Tongue (tissue), 2 donors: Measurements from ENCODE around the gene PPP2R5C. TPM values are rescaled to one million over a fixed set of nuclear protein-coding genes. Genes with fewer than 3 reads are reported as not detected.
"Not testable (repeated sequence)": the region's sequence is repeated elsewhere in the genome, so short reads cannot be mapped to it uniquely, and the experiment has no call there.

Experiments used
- DNase-seq: peaks from one replicate; pipeline ENCODE4 v3.0.0-alpha.2; 2015
- total RNA-seq: library from RNA; depleted of rRNA; stranded (reverse); fragments of >200 nt; gene quantifications from one replicate; pipeline ENCODE4 v1.2.3, GENCODE V29; 2014

The PPP2R5C gene
- total RNA-seq, 1 donor from 2014 or later, result 86.2 TPM

DNA sequence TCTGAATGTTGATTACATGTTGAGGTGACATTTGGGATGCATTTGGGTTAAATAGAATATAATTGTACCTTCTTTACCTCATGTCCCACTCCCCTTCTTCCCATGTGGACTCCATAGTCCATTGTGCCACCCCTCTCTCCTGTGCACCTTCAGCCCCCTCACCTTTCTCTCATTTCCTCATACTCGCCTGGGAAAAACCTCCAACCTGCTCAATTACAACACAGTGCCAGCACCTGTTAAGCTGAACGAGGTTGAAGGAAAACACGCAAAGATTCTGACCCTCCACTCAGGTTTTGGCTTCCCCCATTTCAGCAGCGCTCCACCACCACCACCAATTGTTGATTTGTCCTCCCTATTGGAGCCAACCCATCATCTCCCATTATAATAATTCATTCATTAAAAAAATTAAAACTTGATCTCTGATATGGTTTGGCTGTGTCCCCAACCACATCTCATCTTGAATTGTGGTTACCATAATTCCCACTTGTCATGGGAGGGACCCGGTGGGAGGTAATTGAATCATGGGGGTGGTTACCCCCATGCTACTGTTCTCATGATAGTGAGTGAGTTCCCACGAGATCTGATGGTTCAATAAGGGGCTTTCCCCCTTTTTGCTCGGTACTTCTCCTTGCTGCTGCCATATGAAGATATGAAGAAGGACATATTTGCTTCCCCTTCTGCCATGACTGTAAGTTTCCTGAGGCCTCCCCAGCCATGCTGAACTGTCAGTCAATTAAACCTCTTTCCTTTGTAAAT, 33.7 kb upstream of the PPP2R5C start:
- DNase-seq, result no peak

DNA sequence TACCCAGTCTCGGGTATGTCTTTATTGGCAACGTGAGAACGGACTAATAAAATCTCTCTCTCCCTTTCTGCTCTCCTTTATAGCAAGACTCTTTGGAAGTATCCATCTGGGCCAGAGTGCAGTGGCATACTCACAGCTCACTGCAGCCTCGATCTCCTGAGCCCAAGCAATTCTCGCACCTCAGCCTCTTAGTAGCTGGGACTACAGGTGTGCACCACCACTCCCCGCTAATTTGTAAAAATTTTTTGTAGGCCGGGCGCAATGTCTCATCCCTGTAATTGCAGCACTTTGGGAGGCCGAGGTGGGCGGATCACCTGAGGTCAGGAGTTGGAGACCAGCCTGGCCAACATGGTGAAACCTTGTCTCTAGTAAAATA, 33.2 kb upstream of the PPP2R5C start:
- no peak for DNase-seq

DNA sequence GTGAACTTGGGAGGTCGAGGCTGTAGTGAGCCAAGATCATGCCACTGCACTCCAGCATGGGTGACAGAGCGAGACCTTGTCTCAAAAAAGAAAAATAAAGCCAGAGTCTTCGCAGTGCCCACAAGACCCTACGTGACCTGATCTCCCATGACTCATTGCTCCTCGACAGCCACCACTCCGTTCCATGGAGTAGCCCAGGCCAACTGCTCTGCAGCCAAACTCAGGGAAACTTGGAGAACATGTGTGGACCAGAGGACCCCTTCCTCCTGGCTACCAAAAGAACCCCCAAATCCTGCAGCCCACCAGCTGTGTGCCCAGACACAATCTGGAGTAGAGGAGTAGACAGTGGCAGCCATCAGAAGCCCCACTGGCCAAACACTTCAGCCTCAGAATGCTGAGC, 32.1 kb upstream of the PPP2R5C start:
- DNase-seq, result no peak

DNA sequence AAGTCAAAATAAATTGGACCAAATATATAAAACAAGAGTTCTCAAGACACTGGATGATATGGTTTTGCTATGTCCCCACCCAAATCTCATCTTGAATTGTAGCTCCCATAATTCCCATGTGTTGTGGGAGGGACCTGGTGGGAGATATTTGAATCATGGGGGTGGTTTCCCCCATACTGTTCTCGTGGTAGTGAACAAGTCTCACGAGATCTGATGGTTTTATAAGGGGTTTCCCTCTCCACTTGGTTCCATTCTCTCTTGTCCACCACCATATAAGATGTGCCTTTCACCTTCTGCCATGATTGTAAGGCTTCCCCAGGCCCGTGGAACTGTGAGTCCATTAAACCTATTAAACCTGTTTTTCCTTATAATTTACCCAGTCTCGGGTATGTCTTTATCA, 31.4 kb upstream of the PPP2R5C start:
- not testable (repeated sequence) for DNase-seq

DNA sequence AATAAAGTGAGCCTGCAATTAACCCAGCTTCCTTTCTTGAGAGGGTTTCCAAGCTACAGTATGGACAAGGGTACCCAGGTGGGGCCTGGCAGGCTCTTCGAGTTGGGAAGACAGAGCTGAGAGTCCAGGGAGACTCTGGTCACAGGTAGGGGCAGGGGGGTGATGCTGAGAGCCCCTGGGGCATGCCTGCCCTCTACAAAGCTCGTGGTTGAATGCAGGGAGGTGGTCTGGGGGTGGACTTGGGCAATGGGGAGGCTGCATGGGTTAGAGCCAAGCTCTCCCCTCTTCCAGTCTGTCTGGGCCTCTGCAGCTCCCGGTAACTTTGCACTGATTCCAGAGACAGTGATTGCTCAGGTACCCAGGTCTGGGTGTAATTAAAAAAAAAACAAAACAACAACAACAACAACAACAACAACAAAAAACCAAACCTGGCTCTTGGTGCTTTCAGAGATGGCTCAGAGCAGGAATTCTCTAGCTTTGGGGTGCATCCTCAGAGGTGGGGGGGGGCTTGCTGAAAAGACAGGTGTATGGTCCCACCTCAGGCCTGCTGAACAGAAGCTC, 30.8 kb upstream of the PPP2R5C start:
- no peak for DNase-seq

DNA sequence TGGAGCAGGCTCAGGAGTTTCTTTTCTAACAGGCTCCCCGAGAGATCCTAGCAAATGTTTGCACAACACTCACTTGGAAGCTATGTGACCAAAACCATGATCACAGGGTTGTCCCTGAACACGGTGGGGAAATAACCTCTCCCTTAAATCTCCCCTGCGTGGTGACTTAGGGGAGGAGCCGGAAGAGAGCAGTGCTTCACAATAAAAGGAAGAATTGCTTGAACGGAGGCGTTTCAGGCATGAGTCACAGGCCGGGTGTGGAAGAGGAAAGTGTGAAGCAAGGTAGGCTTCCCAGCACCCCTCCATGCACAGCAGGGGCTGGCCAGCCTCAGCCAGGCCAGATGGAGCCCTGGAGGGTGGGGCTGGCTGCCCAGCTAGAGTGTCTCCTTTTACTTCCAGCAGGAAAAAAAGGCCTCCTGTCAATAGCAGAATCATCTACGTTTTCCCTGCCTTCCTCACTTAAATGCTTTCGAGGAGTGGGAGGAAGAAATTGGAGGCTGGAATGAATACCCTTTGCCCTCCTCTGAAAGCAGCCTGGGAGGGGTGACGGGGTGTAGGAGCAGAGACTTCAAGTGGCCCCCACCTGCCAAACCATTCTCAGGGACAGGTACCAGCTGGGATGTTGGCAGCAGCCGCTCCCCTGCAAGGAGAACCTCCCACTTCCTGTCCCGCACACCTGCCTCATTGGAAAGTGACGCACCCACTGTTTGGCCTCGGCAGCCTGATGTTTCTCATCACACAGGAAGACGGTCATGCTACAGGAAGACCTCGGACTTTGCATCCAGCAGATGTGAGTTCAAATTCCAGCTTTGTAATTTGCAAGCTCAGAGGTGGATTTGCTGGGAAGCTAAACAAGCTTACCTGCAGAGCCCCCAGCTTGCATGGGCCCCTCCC, 30.1 kb upstream of the PPP2R5C start:
- peak; percentile 30 for DNase-seq

DNA sequence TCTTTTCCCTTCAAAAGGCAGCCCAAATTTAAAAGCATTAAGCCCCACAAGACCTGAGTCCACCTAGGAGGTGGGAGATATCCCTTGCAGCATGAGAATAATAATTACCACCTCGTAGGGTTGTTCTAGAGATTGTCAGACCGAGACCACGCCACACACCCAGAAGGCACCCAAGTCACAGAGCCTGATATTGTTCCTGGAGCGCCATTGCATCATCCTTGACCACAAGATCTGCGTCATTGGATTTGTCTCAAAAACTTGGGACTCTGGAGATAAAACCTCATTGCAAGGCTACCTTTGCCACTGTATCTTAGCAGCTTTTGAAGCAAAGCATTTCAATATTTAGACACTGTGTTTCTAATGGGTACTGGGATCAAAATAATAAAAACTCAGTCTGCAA, 29.4 kb upstream of the PPP2R5C start:
- no peak for DNase-seq

DNA sequence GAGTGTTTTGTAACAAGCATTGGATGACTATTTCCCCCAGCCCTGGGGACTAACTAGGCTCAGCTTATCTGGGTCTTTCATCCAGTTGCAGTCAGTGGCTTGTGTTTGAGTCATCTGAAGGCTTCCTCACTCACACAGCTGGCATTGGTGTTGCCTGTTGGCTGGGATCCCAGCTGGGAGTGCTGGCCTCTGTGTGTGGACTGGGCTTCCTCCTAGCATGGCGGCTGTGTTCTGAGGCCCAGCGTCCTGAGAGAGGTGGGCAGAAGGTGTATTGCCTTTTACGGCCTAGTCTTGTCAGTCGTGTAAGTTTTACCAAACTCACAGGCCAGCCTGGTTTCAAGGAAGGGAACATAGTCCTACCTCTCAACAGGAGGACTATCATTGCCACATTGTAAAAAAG, 28.3 kb upstream of the PPP2R5C start:
- DNase-seq, result no peak

DNA sequence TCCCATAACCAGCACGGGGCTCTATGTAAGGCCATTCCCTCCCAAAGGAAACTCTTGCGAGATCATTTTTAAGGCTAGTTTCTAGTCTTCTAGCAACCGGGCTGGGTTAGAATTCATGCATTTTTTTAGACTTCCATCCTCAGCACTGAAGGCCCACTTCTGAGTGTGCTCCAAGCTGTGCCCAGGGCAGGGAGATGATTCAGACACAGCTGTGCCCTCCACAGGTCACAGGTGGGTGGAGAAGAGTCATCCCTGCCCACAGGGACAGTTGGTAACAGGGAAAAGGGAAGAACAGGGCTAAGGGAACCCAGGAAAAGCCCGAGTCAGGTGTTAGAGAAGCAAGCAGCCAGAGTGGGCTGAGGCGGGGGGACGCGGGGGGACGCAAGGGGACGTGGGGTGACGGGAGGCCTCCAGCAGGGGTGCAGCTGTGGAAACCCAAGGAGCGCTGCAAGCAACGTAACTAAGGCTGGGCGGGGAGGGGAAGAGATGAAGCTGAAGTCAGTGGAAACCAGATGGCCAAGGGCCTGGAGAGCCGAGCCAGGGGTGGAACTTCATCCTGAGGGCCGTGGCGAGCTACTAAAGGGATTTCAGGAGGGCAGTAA, 27.2 kb upstream of the PPP2R5C start:
- DNase-seq, result no peak

DNA sequence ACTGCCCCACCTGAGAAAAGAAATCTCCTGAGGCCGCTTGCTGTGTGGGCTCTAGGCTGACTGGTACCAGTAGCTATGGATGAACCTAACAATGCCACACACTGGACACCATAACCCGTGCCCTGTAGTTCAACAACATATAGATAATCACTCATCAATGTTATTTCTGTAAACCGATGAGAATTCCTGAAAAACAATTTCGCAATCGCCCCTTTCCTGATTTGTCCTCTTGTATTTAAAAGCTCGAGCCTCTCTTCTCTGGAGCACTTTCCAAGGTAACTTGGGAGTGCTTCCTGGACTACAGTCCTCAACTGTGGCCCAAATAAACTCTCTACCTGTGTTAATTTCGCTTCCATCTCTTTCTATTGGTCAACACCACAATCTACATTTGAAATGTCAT, 26.1 kb upstream of the PPP2R5C start:
- no peak for DNase-seq

DNA sequence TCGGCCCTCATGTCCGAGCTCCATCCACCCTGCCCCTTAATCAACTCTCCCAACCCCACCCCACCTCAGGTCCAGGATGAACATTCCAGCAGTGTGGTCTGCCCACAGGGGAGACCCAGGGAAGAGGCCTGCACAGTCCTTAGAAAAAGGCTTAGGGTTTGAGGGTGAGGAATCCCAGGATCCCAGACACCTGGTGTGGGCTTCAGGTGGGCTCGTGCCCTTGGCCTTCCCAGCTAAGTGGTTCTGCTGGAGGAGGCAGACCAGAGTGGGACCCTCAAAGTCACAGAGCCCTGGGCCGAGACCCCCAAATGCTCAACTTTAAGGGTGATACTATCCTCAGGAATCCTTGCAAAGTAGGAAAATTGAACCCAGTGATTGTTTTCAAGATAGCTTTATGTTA, 25.4 kb upstream of the PPP2R5C start:
- DNase-seq, result no peak

DNA sequence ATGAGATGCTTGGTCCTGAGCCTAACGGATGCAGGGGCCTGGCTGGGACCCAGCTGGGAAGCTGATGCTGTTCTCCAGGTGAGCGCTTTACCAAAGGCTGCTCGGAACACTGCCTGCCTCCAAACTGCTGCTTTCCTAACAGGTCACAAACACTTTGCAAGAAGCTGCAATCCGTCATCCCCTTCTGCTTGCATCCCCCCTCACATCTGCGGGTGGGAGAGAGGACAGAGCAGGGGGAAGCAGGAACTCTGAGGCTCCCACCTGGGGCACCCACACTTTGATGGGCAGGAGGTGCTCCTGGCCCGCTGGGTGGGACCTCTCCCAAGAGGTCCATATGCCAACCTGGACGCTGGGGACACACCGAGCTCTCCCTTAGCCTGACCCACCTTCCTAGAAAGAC, 24.9 kb upstream of the PPP2R5C start:
- DNase-seq, result no peak

DNA sequence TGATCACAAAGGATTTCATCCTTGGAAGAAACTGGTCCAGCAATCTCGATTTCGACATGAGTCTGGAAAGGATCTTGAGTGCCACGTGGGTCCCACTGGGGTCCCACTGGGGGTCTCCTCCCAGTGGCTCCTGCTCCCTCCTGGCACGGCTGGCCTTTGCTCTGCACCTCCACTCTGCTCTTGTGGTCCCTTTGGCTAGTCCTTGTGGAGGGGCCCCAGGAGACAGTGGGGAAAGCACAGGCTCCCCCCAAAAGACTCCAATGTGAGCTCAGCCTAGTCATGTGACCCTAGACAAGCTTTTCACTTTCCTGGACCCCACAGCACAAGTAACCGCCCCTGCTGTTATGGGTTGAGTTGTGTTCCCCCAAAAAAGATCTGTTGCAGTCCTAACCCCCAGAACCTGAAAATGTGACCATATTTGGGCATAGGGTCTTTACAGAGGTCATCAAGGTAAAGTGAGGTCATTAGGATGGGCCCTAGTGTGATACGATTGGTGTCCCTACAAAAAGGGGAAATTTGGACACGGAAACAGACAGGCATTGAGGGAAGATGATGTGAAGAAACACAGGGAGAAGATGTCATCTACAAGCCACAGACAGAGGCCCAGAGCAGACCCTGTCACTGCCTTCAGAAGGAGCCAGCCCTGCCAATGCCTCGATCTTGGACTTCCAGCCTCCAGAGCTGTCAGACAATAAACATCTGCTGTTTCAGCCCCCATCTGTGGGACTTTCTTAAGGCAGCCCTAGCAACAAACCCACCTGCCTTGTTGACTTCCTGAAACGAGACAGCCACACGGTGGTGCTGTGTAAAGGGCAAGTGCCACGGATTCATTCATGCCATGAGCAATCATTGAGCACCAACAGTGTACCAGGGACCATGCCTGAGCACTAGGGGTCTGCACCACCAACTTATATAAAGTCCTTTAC, 23.8 kb upstream of the PPP2R5C start:
- no peak for DNase-seq

DNA sequence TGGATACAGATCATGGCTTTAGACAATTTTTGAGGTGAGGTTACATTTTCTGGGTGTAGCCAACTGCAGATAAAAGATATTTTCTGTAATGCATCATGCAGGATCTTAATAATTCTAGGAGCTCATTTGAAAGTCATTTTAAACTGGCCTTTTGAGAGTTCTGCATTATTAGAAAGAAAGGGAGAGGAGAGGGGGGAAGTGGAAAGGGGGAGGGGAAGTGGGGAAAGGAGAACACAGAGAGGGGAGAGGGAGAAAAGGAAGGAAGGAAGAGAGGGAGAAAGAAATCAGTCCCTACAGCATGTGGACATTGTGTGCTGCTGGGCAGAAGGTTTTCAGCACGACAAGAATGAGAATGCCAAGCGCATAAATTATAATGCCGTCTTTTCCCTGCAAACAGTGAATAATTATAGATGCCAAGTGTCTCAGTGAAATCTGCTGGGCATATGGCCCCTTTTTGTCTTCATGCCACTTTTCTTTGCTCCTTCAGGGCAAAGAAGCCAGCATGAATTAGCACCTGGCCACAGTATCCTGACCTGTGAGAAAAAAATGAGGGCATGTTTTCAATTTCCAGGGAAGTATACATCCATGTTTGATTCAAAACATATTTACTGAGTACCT, 22.7 kb upstream of the PPP2R5C start:
- no peak for DNase-seq

DNA sequence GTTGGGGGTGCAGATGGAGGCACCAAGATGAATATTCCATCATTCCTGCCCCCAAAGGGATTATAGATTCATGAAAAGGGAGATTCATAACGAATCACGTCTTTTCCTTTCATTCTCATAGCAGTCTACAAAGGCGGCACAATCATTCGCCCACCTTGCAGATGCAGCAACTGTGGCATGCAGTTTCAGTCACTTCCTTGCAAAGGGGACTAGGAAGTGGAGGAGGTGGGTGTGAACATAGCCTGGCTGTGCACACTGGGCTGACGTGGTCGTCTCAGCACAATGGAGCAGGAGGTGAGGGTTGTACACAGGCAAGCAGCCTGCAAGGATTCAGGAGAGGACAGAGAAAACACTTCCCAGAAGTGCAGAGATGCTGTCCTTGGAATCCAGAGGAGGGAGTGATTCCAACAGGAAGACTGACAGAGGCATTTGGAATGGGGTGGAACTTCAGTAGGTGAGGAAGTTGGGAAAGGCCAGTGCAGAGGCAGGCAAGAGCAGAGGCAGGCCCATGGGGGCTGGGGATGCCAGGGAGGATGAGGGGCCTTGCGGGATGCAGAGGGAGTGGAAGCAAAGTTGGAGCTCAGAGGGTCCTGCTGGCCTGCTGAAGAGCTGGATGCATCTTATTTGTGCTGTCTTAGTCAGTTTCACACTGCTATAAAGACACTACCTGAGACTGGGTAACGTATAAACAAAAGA, 21.9 kb upstream of the PPP2R5C start:
- no peak for DNase-seq

DNA sequence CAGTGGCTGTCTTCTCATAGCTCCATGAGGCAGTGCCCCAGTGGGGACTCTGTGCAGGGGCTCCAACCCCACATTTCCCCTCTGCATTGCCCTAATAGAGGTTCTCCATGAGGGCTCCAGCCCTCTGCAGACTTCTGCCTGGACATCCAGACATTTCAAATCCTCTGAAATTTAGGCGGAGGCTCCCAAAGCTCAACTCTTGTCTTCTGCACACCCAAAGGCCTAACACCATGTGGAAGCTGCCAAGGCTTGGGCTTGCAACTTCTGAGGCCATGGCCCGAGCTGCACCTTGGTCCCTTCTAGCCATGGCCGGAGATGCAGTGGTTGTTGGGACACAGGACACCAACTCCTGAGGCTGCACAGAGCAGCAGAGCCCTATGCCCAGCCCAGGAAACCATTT, 20.5 kb upstream of the PPP2R5C start:
- no peak for DNase-seq

DNA sequence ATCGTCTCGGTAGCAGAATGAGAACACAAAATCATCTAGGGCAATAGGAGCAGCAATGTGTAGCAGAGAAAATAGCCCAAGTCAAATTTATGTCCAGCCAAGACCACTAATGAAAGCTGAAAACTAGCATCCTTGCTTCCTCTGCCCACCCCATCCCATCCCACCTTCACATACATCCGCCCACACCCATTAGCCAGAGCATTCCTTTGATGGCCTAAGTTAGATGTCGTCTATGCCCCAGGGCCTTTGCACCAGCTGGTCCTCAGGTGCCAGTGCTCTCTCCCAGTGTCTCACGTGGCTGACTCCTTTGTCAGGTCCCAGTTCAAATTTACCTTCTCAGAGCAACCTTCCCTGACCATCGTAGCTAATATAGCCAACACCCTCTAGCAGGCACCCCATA, 17.8 kb upstream of the PPP2R5C start:
- no peak for DNase-seq

DNA sequence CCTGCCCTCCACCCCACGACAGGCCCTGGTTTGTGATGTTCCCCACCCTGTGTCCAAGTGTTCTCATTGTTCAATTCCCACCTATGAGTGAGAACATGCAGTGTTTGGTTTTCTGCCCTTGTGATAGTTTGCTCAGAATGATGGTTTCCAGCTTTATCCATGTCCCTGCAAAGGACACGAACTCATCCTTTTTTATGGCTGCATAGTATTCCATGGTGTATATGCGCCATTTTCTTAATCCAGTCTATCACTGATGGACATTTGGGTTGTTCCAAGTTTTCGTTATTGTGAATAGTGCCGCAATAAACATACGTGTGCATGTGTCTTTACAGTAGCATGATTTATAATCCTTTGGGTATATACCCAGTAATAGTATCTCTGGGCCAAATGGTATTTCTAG, 17.1 kb upstream of the PPP2R5C start:
- DNase-seq, result not testable (repeated sequence)

DNA sequence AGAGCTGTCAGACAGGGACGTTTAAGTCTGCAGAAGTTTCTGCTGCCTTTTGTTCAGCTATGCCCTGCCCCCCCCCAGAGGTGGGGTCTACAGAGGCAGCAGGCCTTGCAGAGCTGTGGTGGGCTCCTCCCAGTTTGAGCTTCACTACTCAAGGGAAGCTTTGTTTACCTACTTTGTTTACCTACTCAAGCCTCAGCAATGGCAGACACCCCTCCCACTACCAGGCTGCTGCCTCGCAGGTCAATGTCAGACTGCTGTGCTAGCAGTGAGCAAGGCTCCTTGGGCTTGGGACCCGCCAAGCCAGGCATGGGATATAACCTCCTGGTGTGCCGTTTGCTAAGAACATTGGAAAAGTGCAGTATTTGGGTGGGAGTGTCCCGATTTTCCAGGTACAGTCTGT, 11.8 kb upstream of the PPP2R5C start:
- not testable (repeated sequence) for DNase-seq

DNA sequence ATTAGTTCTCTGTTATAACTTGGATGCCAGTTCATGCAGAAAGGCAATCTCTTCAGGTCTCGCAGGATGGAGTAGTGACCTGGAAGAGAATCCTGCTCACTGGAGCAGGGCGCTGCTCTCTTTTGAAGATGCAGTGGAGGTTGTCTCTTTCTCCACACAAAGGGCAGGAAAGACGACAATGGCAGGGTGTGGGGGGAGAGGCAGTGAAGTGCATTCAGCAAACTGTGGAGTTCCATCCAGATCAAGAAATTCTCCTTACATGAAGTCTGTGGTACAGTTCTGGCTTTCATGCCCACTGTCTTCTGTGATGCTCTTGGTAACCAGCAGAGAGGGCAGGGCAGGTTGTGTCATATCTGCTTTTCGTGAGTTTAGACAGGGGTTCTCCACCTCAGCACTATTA, 6.6 kb upstream of the PPP2R5C start:
- DNase-seq, result no peak
